Measurements from ENCODE around the gene CHRNA10.

Gene CHRNA10

GRCh38 chr11:3635641-3636375 is 35.4 kb downstream of the CHRNA10 start:
- DNase-seq (ENCODE audit: low read depth in 2 of 2) = no peak

- no peak for DNase-seq (ENCODE audit: low read depth in 2 of 2)
Measured at GRCh38 chr11:3632070-3632660, 39.0 kb downstream of the CHRNA10 start.

- no peak for DNase-seq (ENCODE audit: low read depth in 2 of 2)
Measured at GRCh38 chr11:3631331-3631730, 39.9 kb downstream of the CHRNA10 start.

GRCh38 chr11:3627291-3627690 is 43.9 kb downstream of the CHRNA10 start:
- DNase-seq (ENCODE audit: low read depth in 2 of 2) = no peak

- DNase-seq (ENCODE audit: low read depth in 2 of 2) = no peak
Measured at GRCh38 chr11:3626250-3626960, 44.8 kb downstream of the CHRNA10 start.

- no peak for DNase-seq (ENCODE audit: low read depth in 2 of 2)
Measured at GRCh38 chr11:3623767-3624458, 47.3 kb downstream of the CHRNA10 start.

GRCh38 chr11:3623121-3623520 is 48.1 kb downstream of the CHRNA10 start:
- DNase-seq (ENCODE audit: low read depth in 2 of 2) = no peak

- DNase-seq (ENCODE audit: low read depth in 2 of 2) = no peak
Measured at GRCh38 chr11:3622521-3622920, 48.7 kb downstream of the CHRNA10 start.

- DNase-seq (ENCODE audit: low read depth in 2 of 2) = no peak
Measured at GRCh38 chr11:3617990-3618389, 53.2 kb downstream of the CHRNA10 start.

GRCh38 chr11:3616721-3617460 is 54.3 kb downstream of the CHRNA10 start:
- no peak for DNase-seq (ENCODE audit: low read depth in 2 of 2)

GRCh38 chr11:3615998-3616397 is 55.2 kb downstream of the CHRNA10 start:
- no peak for DNase-seq (ENCODE audit: low read depth in 2 of 2)

Measured in stimulated activated CD4-positive, alpha-beta T cell treated with anti-CD3 and anti-CD28 coated beads, Interleukin-1b, Interleukin-23, amount 100 ng/mL, for 1 hour (primary cell).